ENCODE measurements around the gene AHRR.

- no peak for TF ChIP-seq CEBPB (tag; IDR thresholded peaks at IDR 0.05)
- TF ChIP-seq HNRNPH1 (optimal IDR thresholded peaks at IDR 0.05; ENCODE audit: low read depth, low read length) = no peak
- TF ChIP-seq POLR3A (IDR thresholded peaks at IDR 0.05; ENCODE audit: borderline replicate concordance, extremely low read depth, insufficient read depth, insufficient read length) = no peak
- TF ChIP-seq, protein P1, sequence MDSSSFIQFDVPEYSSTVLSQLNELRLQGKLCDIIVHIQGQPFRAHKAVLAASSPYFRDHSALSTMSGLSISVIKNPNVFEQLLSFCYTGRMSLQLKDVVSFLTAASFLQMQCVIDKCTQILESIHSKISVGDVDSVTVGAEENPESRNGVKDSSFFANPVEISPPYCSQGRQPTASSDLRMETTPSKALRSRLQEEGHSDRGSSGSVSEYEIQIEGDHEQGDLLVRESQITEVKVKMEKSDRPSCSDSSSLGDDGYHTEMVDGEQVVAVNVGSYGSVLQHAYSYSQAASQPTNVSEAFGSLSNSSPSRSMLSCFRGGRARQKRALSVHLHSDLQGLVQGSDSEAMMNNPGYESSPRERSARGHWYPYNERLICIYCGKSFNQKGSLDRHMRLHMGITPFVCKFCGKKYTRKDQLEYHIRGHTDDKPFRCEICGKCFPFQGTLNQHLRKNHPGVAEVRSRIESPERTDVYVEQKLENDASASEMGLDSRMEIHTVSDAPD (CRISPR knock-in tag; IDR thresholded peaks at IDR 0.05) = no peak
- no peak for TF ChIP-seq ADNP (tag; IDR thresholded peaks at IDR 0.05)
- no peak for TF ChIP-seq SRSF7 (optimal IDR thresholded peaks at IDR 0.05; ENCODE audit: low read depth, low read length)
These were observed 131.6 kb downstream of the AHRR start for GRCh38 chr5:452978-453710.
